Activated B cell treated with CpG ODN at 0.5 μM for 24 hours (primary cell): Measurements from ENCODE around the gene GRID2. TPM values are rescaled to one million over a fixed set of nuclear protein-coding genes. Genes with fewer than 3 reads are reported as not detected.

Experiments used
- ATAC-seq: fragments of 200-7000 bp; cut with Tn5 transposase; one replicate; pipeline ENCODE4 v1.10.0; 2021; ENCODE audit warnings: low read depth, mild to moderate bottlenecking, moderate library complexity
- CTCF ChIA-PET: fragments of 350-600 bp; sonication (Branson Sonifier 250); formaldehyde crosslinking; loops from one replicate; lab custom pipeline; 2021; ENCODE audit warnings: antibody characterized with exemption; lab: Charles Lee
- POLR2A ChIA-PET: fragments of 350-600 bp; sonication (Branson Sonifier 250); formaldehyde crosslinking; loops from one replicate; lab custom pipeline; 2021; ENCODE audit warnings: antibody characterized with exemption; lab: Charles Lee
- DNase-seq: peaks from one replicate; pipeline ENCODE4 v3.0.0; 2022
- H3K27ac Mint-ChIP-seq: one replicate; pipeline ENCODE4 v1.8.0; 2020; ENCODE audit warnings: mixed read lengths
- H3K27me3 Mint-ChIP-seq: one replicate; pipeline ENCODE4 v1.8.0; 2021; ENCODE audit warnings: mixed read lengths
- H3K36me3 Mint-ChIP-seq: one replicate; pipeline ENCODE4 v1.8.0; 2021; ENCODE audit warnings: low read depth, mixed read lengths
- H3K4me1 Mint-ChIP-seq: one replicate; pipeline ENCODE4 v1.8.0; 2021; ENCODE audit warnings: mixed read lengths
- H3K4me3 Mint-ChIP-seq: one replicate; pipeline ENCODE4 v1.8.0; 2020; ENCODE audit warnings: mild to moderate bottlenecking, mixed read lengths
- H3K9me3 Mint-ChIP-seq: one replicate; pipeline ENCODE4 v1.8.0; 2020; ENCODE audit warnings: mixed read lengths
- CTCF ChIP-seq: fragments of 200-600 bp; IDR thresholded peaks from one replicate; pipeline ENCODE4 v1.8.0; 2022; ENCODE audit warnings: antibody characterized with exemption, mild to moderate bottlenecking
- intact Hi-C: fragments of 100-400 bp; cut with micrococcal nuclease; formaldehyde crosslinking; loops from one replicate; pipeline ENCODE4 v1.15.1; 2024
- total RNA-seq: library from RNA; stranded (reverse); gene quantifications from 2 replicates; pipeline ENCODE4 v1.2.3, GENCODE V29; 2022

The GRID2 gene
- total RNA-seq, 1 donor from 2014 or later = not detected

- ChIA-PET POLR2A (no interaction called here), CTCF (no interaction called here)
- no peak overlapping the region for H3K4me3 Mint-ChIP-seq
- no peak for ATAC-seq
- H3K27ac Mint-ChIP-seq = no peak overlapping the region
- no peak for DNase-seq
- intact Hi-C loops = no loop called here
- TF ChIP-seq CTCF = no peak
- no peaks in the 10 kb centered on the region for H3K27me3 Mint-ChIP-seq
- peaks cover 5% of the 10 kb centered on the region for H3K9me3 Mint-ChIP-seq
- no peaks in the 10 kb centered on the region for H3K36me3 Mint-ChIP-seq
- no peaks in the 10 kb centered on the region for H3K4me1 Mint-ChIP-seq
Measured at GRCh38 chr4:92654084-92654483, 350.3 kb downstream of the GRID2 start.

GRCh38 chr4:92657695-92658094, 353.9 kb downstream of the GRID2 start:
- H3K36me3 Mint-ChIP-seq = no peaks in the 10 kb centered on the region
- H3K27ac Mint-ChIP-seq = no peak overlapping the region
- ChIA-PET CTCF (no interaction called here), POLR2A (no interaction called here)
- no peak for ATAC-seq
- DNase-seq = no peak
- intact Hi-C loops = no loop called here
- H3K4me3 Mint-ChIP-seq = no peak overlapping the region
- TF ChIP-seq CTCF = no peak
- no peaks in the 10 kb centered on the region for H3K27me3 Mint-ChIP-seq
- H3K9me3 Mint-ChIP-seq = no peaks in the 10 kb centered on the region
- H3K4me1 Mint-ChIP-seq = no peaks in the 10 kb centered on the region

DNA sequence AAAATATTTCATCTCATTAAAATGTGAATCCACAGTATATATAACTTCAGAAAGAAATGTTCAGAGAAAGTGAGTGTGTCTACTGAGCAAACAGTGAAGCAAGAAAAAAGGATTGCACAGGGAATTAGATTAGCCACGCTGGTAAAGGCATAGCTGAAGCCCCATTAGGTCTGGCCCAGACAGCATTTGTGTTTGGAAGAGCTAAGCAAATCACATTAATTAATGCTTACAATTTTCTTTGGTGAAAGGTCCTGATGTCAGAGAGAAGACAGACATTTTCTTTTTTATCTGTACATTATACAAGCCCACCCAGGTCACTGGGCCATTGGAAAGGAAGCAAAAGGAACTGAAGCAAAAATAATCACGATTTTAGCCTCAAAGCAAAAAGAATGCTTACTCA, 354.6 kb downstream of the GRID2 start:
- ATAC-seq = no peak
- ChIA-PET CTCF (no interaction called here), POLR2A (no interaction called here)
- no peak overlapping the region for H3K27ac Mint-ChIP-seq
- H3K9me3 Mint-ChIP-seq = no peaks in the 10 kb centered on the region
- intact Hi-C loops = no loop called here
- H3K4me3 Mint-ChIP-seq = no peak overlapping the region
- DNase-seq = no peak
- no peaks in the 10 kb centered on the region for H3K27me3 Mint-ChIP-seq
- H3K36me3 Mint-ChIP-seq = no peaks in the 10 kb centered on the region
- no peak for TF ChIP-seq CTCF
- H3K4me1 Mint-ChIP-seq = no peaks in the 10 kb centered on the region

DNA sequence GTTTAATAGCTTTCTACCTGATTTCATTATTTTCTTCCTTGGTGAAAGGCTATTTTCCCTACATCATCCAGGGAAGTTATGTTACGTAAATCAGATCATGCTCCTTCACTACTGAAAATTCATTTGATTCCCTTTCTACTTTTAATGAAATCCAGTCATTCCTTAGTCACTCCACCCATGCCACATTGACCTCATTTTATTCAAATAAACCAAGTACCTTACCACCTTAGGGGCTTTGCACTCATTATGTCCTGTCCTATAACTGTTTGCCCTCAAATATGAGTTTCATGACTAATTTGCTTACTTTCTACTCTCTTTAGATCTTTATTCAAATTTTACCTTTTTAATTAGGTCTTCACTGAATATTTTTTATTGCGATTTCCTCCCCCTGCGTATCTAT, 374.0 kb downstream of the GRID2 start:
- DNase-seq (no peak), ATAC-seq (no peak)
- no peaks in the 10 kb centered on the region for H3K4me1 Mint-ChIP-seq
- CTCF ChIA-PET = no interaction called here
- H3K9me3 Mint-ChIP-seq = peaks cover 2% of the 10 kb centered on the region
- POLR2A ChIA-PET = no interaction called here
- TF ChIP-seq CTCF = no peak
- H3K27ac Mint-ChIP-seq = no peak overlapping the region
- H3K36me3 Mint-ChIP-seq = no peaks in the 10 kb centered on the region
- intact Hi-C loops = no loop called here
- H3K27me3 Mint-ChIP-seq = no peaks in the 10 kb centered on the region
- H3K4me3 Mint-ChIP-seq = no peak overlapping the region

DNA sequence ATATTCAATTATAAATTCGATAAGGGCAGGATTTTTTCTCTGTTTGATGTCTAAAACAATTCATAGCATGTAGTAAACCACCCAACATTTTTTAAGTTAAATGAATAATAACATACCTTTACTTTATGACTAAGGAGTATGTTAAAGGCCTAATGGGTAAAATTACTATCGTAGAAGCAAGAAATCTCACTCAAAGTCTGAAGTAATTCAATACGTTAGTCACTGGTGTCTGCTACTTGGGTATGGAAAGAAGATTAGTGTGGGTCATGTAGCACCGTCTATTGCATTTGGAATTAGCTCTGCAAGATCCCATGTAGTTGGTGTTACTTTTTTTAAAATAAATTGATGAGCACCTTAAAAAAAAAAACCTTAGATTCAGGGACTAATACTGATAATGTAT, 374.5 kb downstream of the GRID2 start:
- peaks cover 2% of the 10 kb centered on the region for H3K9me3 Mint-ChIP-seq
- no peak for DNase-seq
- H3K27me3 Mint-ChIP-seq = no peaks in the 10 kb centered on the region
- no peak overlapping the region for H3K27ac Mint-ChIP-seq
- H3K36me3 Mint-ChIP-seq = no peaks in the 10 kb centered on the region
- ATAC-seq = no peak
- TF ChIP-seq CTCF = no peak
- POLR2A ChIA-PET = no interaction called here
- no peak overlapping the region for H3K4me3 Mint-ChIP-seq
- intact Hi-C loops = no loop called here
- no peaks in the 10 kb centered on the region for H3K4me1 Mint-ChIP-seq
- CTCF ChIA-PET = no interaction called here
